Measurements from ENCODE around the gene TSC22D1.

GRCh38 chr13:44400736-44401135 lies 175.4 kb downstream of the TSC22D1 start:
- TF ChIP-seq, protein P1, sequence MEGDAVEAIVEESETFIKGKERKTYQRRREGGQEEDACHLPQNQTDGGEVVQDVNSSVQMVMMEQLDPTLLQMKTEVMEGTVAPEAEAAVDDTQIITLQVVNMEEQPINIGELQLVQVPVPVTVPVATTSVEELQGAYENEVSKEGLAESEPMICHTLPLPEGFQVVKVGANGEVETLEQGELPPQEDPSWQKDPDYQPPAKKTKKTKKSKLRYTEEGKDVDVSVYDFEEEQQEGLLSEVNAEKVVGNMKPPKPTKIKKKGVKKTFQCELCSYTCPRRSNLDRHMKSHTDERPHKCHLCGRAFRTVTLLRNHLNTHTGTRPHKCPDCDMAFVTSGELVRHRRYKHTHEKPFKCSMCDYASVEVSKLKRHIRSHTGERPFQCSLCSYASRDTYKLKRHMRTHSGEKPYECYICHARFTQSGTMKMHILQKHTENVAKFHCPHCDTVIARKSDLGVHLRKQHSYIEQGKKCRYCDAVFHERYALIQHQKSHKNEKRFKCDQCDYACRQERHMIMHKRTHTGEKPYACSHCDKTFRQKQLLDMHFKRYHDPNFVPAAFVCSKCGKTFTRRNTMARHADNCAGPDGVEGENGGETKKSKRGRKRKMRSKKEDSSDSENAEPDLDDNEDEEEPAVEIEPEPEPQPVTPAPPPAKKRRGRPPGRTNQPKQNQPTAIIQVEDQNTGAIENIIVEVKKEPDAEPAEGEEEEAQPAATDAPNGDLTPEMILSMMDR (IDR thresholded peaks at IDR 0.05), result no peak
- TF ChIP-seq POLR2A (IDR thresholded peaks at IDR 0.05) (no peak), POLR2AphosphoS5 (IDR thresholded peaks at IDR 0.05) (no peak)

All from transverse colon (tissue), 4 donors.